GM18505 (cell line): ENCODE results near the gene MLLT10.
A peak's percentile ranks its signal among the peaks of the same experiment; 100 is the strongest.

Experiments
- ATAC-seq: cut with Tn5 transposase; IDR thresholded peaks from one replicate; pipeline ENCODE4 v1.9.1; 2021; ENCODE audit not compliant: unreplicated experiment
- POLR2A ChIP-seq: IDR thresholded peaks from 4 replicates; pipeline ENCODE4 v1.6.1; 2011; ENCODE audit warnings: borderline replicate concordance; ENCODE audit not compliant: insufficient read depth, insufficient read length; ENCODE audit errors: extremely low read depth

Gene MLLT10

GRCh38 chr10:21719502-21719901, 185.5 kb downstream of the MLLT10 start:
- ATAC-seq, result no peak

DNA sequence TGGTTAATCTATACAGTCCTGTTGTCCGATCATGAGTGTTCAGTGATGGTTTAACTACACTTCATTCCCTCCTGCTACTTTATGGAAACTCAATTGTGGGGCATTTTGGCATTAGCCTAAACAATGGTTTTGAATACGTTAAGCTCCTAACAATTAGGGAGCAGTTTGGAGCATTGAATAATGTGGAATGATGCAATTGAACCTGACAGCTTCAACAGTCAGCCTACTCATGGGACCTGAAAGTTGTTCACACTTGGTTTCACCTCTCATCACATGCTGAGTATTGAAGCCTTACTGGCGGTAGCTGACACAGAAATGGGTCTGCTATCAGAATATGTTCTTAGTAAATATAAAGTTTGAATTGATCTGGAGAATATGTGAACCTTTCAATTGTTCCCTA, 186.1 kb downstream of the MLLT10 start:
- no peak for ATAC-seq

More at GRCh38 chr10:21719502-21719901, 185.5 kb downstream of the MLLT10 start:
- TF ChIP-seq POLR2A, result no peak

GRCh38 chr10:21721000-21721665, 187.1 kb downstream of the MLLT10 start:
- no peak for TF ChIP-seq POLR2A
- no peak for ATAC-seq

More for the DNA sequence above, 186.1 kb downstream of the MLLT10 start:
- TF ChIP-seq POLR2A, result no peak

GRCh38 chr10:21722209-21722608, 188.2 kb downstream of the MLLT10 start:
- ATAC-seq, result no peak
- no peak for TF ChIP-seq POLR2A

GRCh38 chr10:21724020-21724589, 190.1 kb downstream of the MLLT10 start:
- TF ChIP-seq POLR2A, result no peak
- ATAC-seq, result no peak

GRCh38 chr10:21724687-21725367, 190.8 kb downstream of the MLLT10 start:
- peak; percentile 90 for ATAC-seq
- no peak for TF ChIP-seq POLR2A

DNA sequence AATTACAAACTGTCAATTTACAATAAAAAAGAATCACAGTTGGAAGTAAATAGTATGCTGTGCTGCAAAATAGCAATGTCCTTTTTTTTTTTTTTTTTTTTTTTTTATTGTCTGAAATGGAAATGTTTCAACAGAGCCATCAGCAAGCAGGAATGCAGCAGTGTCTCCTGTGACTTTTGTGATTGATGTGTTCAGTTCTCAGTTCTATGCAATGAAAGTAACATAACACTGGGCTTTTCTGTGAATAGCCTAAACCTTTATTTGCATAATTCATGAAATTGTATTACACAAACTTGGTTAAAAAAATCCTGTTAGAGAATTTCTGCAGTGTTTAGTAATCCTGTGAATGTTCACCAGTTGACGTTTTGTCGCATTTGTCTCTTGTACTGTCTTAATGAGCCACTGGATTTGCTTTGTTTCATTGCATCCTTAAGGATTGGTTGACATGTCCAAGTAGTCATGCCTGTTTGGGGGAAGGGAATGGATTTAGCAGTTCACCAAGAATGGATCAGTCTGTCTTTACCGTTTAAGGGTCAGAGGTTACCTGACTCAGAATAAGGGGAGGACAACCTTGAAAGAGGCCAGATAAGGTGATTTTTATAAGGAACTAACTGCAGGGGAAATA, 192.7 kb downstream of the MLLT10 start:
- no peak for ATAC-seq
- TF ChIP-seq POLR2A, result no peak

DNA sequence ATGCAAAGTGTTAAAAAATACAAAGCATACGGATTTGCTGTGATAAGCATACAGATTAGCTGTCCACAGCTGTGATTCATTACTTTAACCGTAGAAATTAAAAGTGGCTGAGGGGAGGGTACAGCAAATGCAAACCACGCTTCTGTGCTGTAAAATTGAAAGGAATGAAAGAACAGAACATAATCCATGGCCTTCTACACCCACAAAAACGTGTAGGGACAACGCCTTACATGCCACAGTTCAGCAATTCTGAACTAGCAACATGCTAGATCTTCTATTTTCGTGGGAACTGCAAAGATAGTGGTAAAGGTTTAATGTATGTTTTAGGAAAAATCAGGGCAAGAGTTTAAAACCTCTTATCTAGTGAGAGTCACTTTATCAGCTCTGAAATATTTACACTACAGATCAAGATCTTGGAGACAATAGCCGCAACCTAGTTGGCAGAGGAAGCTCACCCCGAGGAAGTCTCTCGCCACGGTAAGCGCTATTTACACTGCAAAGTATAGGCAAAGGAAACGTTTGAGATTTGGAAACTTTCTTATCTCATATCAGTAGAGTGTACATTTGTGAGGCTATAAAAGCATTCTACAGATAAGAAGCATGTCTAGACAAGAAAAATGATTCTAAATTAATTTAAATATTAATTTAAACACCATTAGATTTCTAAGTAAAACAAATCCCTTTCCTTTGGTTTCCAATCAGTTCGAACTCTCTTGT, 193.6 kb downstream of the MLLT10 start:
- ATAC-seq, result no peak
- TF ChIP-seq POLR2A, result no peak

- TF ChIP-seq POLR2A, result no peak
- no peak for ATAC-seq
Measured at GRCh38 chr10:21728618-21729017, 194.6 kb downstream of the MLLT10 start.

DNA sequence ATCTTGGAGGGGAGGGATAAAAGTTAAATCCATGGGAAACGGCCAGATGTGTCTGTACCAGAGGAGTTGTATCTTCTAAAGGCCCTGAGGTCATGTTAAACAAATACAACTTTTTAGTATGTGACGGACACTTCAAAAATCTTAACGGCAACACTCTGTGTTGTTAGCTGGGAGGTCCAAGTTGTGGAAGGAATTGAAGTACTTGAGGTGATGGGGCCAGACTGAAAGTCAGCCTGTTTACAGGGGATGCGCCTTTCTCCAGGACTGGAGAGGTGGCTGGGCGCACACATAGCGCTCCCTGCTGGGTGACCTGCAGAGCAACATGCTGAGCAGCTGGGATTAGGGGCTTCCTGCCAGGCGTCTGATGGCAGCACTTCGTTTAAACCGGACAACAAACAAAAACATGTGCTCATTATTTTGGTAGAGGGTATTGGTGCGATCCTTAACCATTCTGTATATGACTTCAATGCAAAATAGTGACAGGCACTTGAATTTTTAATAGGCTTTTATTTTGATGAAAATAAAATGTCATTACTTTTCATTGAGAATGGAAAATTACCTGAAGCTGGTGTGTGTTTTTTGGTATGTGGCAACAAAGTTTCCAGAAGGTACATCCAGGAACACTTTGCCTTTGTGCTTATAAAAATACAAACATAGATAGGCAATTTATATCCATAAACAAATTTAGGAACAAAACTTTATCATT, 198.2 kb downstream of the MLLT10 start:
- no peak for ATAC-seq
- TF ChIP-seq POLR2A, result no peak

- no peak for TF ChIP-seq POLR2A
- no peak for ATAC-seq
Measured at GRCh38 chr10:21733710-21734109, 199.7 kb downstream of the MLLT10 start.

DNA sequence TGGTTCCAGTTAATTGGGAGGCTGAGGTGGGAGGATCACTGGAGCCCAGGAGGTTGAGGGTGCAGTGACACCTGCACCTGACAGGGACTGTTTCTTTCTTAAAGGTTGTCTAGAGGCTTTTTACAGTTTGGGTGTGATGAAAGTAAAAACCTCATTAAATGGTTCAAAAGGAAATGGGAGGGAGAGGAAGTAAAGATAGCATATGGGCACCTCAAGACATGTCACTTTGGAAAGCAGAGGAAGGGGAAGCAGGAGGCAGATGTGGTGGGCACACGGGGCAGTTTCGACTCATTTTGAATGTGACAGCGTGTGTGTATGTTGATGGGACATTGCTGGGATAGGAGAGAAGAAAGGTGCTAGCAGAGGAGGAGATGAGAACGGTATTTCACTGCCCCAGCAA, 203.1 kb downstream of the MLLT10 start:
- no peak for ATAC-seq
- TF ChIP-seq POLR2A, result no peak
